ENCODE data around the gene SLC5A1.
"Not testable (repeated sequence)": the region's sequence is repeated elsewhere in the genome, so short reads cannot be mapped to it uniquely, and the experiment has no call there.

GRCh38 chr22:32150647-32151046 lies 107.6 kb downstream of the SLC5A1 start:
- TF ChIP-seq CTCF (conservative IDR thresholded peaks at IDR 0.05; ENCODE audit: low read depth in 2 of 2); ZNF331 (CRISPR knock-in tag; IDR thresholded peaks at IDR 0.05; ENCODE audit: low read depth); JUNB (IDR thresholded peaks at IDR 0.05; ENCODE audit: unreplicated experiment); POLR2AphosphoS5 (IDR thresholded peaks at IDR 0.05; ENCODE audit: low read depth); REST (IDR thresholded peaks at IDR 0.05; ENCODE audit: unreplicated experiment): not testable (repeated sequence)

All from GM23338 (cell line).